Measurements from ENCODE around the gene FILIP1L.

GRCh38 chr3:100084100-100084806 lies 30.0 kb downstream of the FILIP1L start:
- TF ChIP-seq CTCF (IDR thresholded peaks at IDR 0.05) (no peak), POLR2A (IDR thresholded peaks at IDR 0.05) (no peak)

Data from breast epithelium (tissue), 3 donors.